GM12878 (cell line): Measurements from ENCODE around the gene NGB. TPM values are rescaled to one million over a fixed set of nuclear protein-coding genes. Genes with fewer than 3 reads are reported as not detected.

Experiments
- ATAC-seq: fragments of 200-7000 bp; cut with Tn5 transposase; 3 replicates; pipeline ENCODE4 v1.9.1; 2020; ENCODE audit warnings: mild to moderate bottlenecking, moderate library complexity
- BruUV-seq: library from RNA; stranded (reverse); fragments of 400-500 nt; replicated peaks from 2 replicates; lab custom pipeline; 2021; lab: Mats Ljungman, UMichigan
- CTCF ChIA-PET: fragments of 300-600 bp; sonication (Branson Sonifier 250); formaldehyde crosslinking; extraction: SDS; loops from one replicate; lab custom pipeline; 2021; ENCODE audit warnings: inconsistent platforms; lab: Yijun Ruan, JAX
- POLR2A ChIA-PET: fragments of 350-600 bp; formaldehyde crosslinking; extraction: SDS; loops from one replicate; lab custom pipeline; 2021; ENCODE audit warnings: inconsistent platforms; lab: Charles Lee
- RAD21 ChIA-PET: fragments of 300-600 bp; sonication (Branson Sonifier 250); formaldehyde crosslinking; loops from one replicate; lab custom pipeline; 2023; ENCODE audit warnings: antibody characterized with exemption; ENCODE audit not compliant: unreplicated experiment; lab: Charles Lee
- SMC1A ChIA-PET: fragments of 300-600 bp; sonication (Branson Sonifier 250); formaldehyde crosslinking; loops from one replicate; lab custom pipeline; 2023; ENCODE audit not compliant: unreplicated experiment, uncharacterized antibody; lab: Charles Lee
- DNase-seq: peaks from one replicate; pipeline ENCODE4 v3.0.0-alpha.2; 2011; ENCODE audit warnings: low read depth, low spot score
- FAIRE-seq: peaks from 3 replicates; lab custom pipeline; 2011; peaks lifted over from hg19 to GRCh38; lab: Jason Lieb, UNC
- H2AFZ ChIP-seq: 2 replicates; pipeline ENCODE4 v1.6.0; 2011; ENCODE audit warnings: low read depth, low read length, control low read depth; ENCODE audit not compliant: control insufficient read depth
- H3K27ac ChIP-seq: 2 replicates; pipeline ENCODE4 v1.5.1; 2011; ENCODE audit warnings: control low read depth; ENCODE audit not compliant: control insufficient read depth, insufficient read depth
- H3K27me3 ChIP-seq, 2 experiments: replicated peaks in 1 of 2; 2 replicates each; pipeline versions ENCODE4 v1.6.0 to v1.6.1; 2011; ENCODE audit warnings: low read length in 1 of 2; ENCODE audit not compliant: control insufficient read depth in 2 of 2, insufficient read depth in 2 of 2
- H3K36me3 ChIP-seq, 2 experiments: 2 replicates each; pipeline ENCODE4 v1.5.1; 2011; ENCODE audit warnings: low read length in 1 of 2; ENCODE audit not compliant: control insufficient read depth in 2 of 2, insufficient read depth in 2 of 2
- H3K4me1 ChIP-seq: 2 replicates; pipeline ENCODE4 v1.6.1; 2011; ENCODE audit warnings: mild to moderate bottlenecking, low read length, moderate library complexity, mixed read lengths; ENCODE audit not compliant: control insufficient read depth, insufficient read depth
- H3K4me2 ChIP-seq: 2 replicates; pipeline ENCODE4 v1.6.0; 2011; ENCODE audit warnings: control low read depth; ENCODE audit not compliant: control insufficient read depth, insufficient read depth
- H3K4me3 ChIP-seq: fragments of 200-600 bp; sonication (generic); 2 replicates; pipeline ENCODE4 v1.5.1; 2016
- H3K79me2 ChIP-seq: 2 replicates; pipeline ENCODE4 v1.6.0; 2011; ENCODE audit warnings: low read length; ENCODE audit not compliant: control insufficient read depth, insufficient read depth
- H3K9ac ChIP-seq: 2 replicates; pipeline ENCODE4 v1.8.0; 2011; ENCODE audit warnings: low read length, control low read depth, mixed read lengths; ENCODE audit not compliant: control insufficient read depth, insufficient read depth
- H3K9me3 ChIP-seq: replicated peaks from 3 replicates; pipeline ENCODE4 v1.5.1; 2011; ENCODE audit warnings: mild to moderate bottlenecking, low read length; ENCODE audit not compliant: control insufficient read depth, insufficient read depth
- H4K20me1 ChIP-seq: 2 replicates; pipeline ENCODE4 v1.6.0; 2011; ENCODE audit not compliant: control insufficient read depth, insufficient read depth
- ASH2L ChIP-seq: fragments of 300-600, 200-600 bp; sonication (generic); IDR thresholded peaks from 2 replicates; pipeline ENCODE4 v1.6.1; 2017; ENCODE audit warnings: low read depth, mild to moderate bottlenecking, borderline replicate concordance
- CEBPB ChIP-seq, 2 experiments: fragments of 150-350 bp in 1 of 2; IDR thresholded peaks; 2 replicates each; pipeline ENCODE4 v1.6.1; 2012 to 2014; ENCODE audit warnings: low read depth in 2 of 2, low read length in 2 of 2, borderline replicate concordance in 1 of 2, inconsistent platforms in 1 of 2
- ESRRA ChIP-seq: IDR thresholded peaks from 2 replicates; pipeline ENCODE4 v1.6.1; 2012; ENCODE audit warnings: mild to moderate bottlenecking, low read length, improper control_type of control experiment
- MEF2B ChIP-seq: fragments of 450-650 bp; IDR thresholded peaks from 2 replicates; pipeline ENCODE4 v1.6.1; 2018; ENCODE audit warnings: mild to moderate bottlenecking, moderate library complexity; ENCODE audit not compliant: partially characterized antibody, poor library complexity, severe bottlenecking
- PML ChIP-seq: IDR thresholded peaks from 2 replicates; pipeline ENCODE4 v1.6.1; 2012; ENCODE audit warnings: low read length, inconsistent platforms
- SIN3A ChIP-seq: IDR thresholded peaks from 2 replicates; pipeline ENCODE4 v1.6.1; 2012; ENCODE audit warnings: low read depth, low read length, improper control_type of control experiment
- STAT3 ChIP-seq: IDR thresholded peaks from 2 replicates; pipeline ENCODE4 v1.6.1; 2011; ENCODE audit warnings: low read depth, low read length, improper control_type of control experiment
- TBL1XR1 ChIP-seq: IDR thresholded peaks from 2 replicates; pipeline ENCODE4 v1.6.1; 2012; ENCODE audit warnings: low read depth, low read length, improper control_type of control experiment
- TCF7 ChIP-seq: IDR thresholded peaks from 2 replicates; pipeline ENCODE4 v1.6.1; 2014; ENCODE audit warnings: antibody characterized with exemption, borderline replicate concordance
- ZNF217 ChIP-seq: fragments of 450-650 bp; IDR thresholded peaks from 2 replicates; pipeline ENCODE4 v1.6.1; 2017; ENCODE audit warnings: antibody characterized with exemption, mild to moderate bottlenecking
- WGBS: methylation state at CpG from one replicate; pipeline ENCODE4 v1.1.6; 2016; ENCODE audit warnings: low lambda C conversion rate; ENCODE audit not compliant: insufficient replicate concordance, insufficient coverage; ENCODE audit errors: missing lambda C conversion rate; 5-methylcytosine and 5-hydroxymethylcytosine counted together
- in situ Hi-C: fragments of 300-500 bp; cut with MboI; formaldehyde crosslinking; loops from 9 replicates; pipeline ENCODE4 v1.14.3; 2018; ENCODE audit warnings: mixed read lengths
- intact Hi-C: fragments of 100-400 bp; cut with micrococcal nuclease; formaldehyde crosslinking; loops from one replicate; pipeline ENCODE4 v1.14.2; 2022; ENCODE audit not compliant: unreplicated experiment
- polyA plus RNA-seq, 11 experiments: library from polyadenylated mRNA; depleted of rRNA in 4 of 11; unstranded in 6 of 11; stranded (reverse) in 5 of 11; fragments of >200 nt; fragmentation: Nextera tagmentation in 4 of 11; fragmentation: Illumina TruSeq in 1 of 11; extraction: Ambion mirVana in 4 of 11; extraction: Trizol in 1 of 11; gene quantifications; 1 replicate in 1 of 11; 2 replicates in 10 of 11; pipeline versions ENCODE4 v1.2.1 to v1.2.3, GENCODE V29; 2011 to 2016; ENCODE audit warnings: inconsistent platforms in 2 of 11, missing spikeins in 2 of 11, low read depth in 1 of 11
- total RNA-seq, 4 experiments: library from RNA; depleted of rRNA in 3 of 4; stranded (reverse); fragments of >200 nt in 3 of 4; fragmentation: Illumina TruSeq in 1 of 4; extraction: Trizol in 1 of 4; gene quantifications; 2 replicates each; pipeline versions ENCODE4 v1.2.1 to v1.2.3, GENCODE V29; 2013 to 2021
- TF ChIP-seq, protein P1 (sequence below): fragments of 450-650 bp; conservative IDR thresholded peaks from 2 replicates; pipeline ENCODE4 v1.6.1; 2017; ENCODE audit warnings: mild to moderate bottlenecking, moderate library complexity
- TF ChIP-seq, protein P2 (sequence below): fragments of 450-650 bp; IDR thresholded peaks from 2 replicates; pipeline ENCODE4 v1.6.1; 2017; ENCODE audit warnings: mild to moderate bottlenecking, low read depth, inconsistent platforms; ENCODE audit not compliant: poor library complexity, severe bottlenecking
- TF ChIP-seq, protein P3 (sequence below): fragments of 450-650 bp; IDR thresholded peaks from 2 replicates; pipeline ENCODE4 v1.6.1; 2017; ENCODE audit warnings: borderline replicate concordance
- TF ChIP-seq, protein P4 (sequence below): fragments of 450-650 bp; formaldehyde crosslinking; IDR thresholded peaks from 2 replicates; pipeline ENCODE4 v1.4.0; 2020; ENCODE audit warnings: mild to moderate bottlenecking, moderate library complexity

Gene NGB
- total and polyA plus RNA-seq, 10 of the 15 experiments (the other 5 are each of a cell fraction or from before 2014, with no cell fraction given) = 0.19 TPM; not detected in 9

DNA sequence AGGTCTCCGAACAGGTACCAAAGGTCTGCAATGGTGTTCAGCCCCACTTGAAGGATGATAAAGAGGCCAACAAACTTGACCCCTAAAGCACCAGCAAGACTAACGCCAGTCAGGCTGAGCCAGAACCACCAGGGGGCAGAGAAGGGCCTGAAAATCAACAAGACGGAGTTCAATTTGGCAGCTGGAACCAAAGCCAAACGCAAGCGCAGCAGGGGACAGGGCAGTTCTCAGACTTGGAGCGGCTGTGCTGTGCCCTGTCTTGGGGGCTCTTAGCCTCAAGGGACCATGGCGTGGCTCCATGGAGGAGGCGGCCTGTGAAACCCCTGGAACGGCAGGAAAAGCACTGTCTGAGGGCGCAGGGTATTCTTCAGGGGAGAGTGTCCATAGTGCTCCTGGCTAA is 30.1 kb upstream of the NGB start (continued):
- TF ChIP-seq, protein P1, sequence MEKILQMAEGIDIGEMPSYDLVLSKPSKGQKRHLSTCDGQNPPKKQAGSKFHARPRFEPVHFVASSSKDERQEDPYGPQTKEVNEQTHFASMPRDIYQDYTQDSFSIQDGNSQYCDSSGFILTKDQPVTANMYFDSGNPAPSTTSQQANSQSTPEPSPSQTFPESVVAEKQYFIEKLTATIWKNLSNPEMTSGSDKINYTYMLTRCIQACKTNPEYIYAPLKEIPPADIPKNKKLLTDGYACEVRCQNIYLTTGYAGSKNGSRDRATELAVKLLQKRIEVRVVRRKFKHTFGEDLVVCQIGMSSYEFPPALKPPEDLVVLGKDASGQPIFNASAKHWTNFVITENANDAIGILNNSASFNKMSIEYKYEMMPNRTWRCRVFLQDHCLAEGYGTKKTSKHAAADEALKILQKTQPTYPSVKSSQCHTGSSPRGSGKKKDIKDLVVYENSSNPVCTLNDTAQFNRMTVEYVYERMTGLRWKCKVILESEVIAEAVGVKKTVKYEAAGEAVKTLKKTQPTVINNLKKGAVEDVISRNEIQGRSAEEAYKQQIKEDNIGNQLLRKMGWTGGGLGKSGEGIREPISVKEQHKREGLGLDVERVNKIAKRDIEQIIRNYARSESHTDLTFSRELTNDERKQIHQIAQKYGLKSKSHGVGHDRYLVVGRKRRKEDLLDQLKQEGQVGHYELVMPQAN = no peak
- TF ChIP-seq, protein P2, sequence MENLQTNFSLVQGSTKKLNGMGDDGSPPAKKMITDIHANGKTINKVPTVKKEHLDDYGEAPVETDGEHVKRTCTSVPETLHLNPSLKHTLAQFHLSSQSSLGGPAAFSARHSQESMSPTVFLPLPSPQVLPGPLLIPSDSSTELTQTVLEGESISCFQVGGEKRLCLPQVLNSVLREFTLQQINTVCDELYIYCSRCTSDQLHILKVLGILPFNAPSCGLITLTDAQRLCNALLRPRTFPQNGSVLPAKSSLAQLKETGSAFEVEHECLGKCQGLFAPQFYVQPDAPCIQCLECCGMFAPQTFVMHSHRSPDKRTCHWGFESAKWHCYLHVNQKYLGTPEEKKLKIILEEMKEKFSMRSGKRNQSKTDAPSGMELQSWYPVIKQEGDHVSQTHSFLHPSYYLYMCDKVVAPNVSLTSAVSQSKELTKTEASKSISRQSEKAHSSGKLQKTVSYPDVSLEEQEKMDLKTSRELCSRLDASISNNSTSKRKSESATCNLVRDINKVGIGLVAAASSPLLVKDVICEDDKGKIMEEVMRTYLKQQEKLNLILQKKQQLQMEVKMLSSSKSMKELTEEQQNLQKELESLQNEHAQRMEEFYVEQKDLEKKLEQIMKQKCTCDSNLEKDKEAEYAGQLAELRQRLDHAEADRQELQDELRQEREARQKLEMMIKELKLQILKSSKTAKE = no peak
- TF ChIP-seq TCF7 (no peak), CEBPB (IDR thresholded peaks at IDR 0.05; ENCODE audit: borderline replicate concordance in 1 of 2, low read depth in 2 of 2, low read length in 2 of 2) (no peak), ZNF217 (no peak)

DNA sequence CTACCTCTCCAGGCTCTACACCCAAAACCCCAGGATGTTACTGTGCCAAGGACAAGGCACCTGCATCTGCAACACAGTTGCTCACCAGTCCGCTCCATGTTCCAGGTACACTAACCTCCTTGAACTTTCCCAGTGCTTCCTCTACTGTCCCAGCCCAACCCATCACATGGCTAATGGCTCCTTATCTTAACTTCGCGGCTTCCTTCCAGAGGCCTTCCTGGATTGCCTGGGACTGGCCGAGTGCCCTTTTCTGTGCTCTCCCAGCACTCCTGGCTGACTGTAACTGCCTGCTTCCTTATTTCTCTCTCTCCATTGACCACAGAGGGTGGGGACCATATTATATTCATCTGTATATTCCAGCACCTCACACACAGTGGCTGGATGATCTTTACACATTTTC is 28.8 kb upstream of the NGB start:
- ChIA-PET POLR2A (no interaction called here), CTCF (interaction anchor here (1.4 to 8.6 kb wide), 3 partner anchors 14 to 254 kb away, joined by 5 to 158 read pairs (median 13); no protein-coding TSS in a partner anchor), RAD21 (no interaction called here)
- H3K4me3 ChIP-seq = no peak overlapping the region
- no peaks in the 10 kb centered on the region for H3K27me3 ChIP-seq
- no peaks in the 10 kb centered on the region for H4K20me1 ChIP-seq
- BruUV-seq = no TSS peak
- ATAC-seq (no peak), DNase-seq (no peak)
- no peak overlapping the region for H3K27ac ChIP-seq
- H3K4me2 ChIP-seq = no peak overlapping the region
- H3K9me3 ChIP-seq = no peaks in the 10 kb centered on the region
- intact Hi-C loops = no loop called here
- no peak overlapping the region for H3K9ac ChIP-seq
- H3K79me2 ChIP-seq = no peaks in the 10 kb centered on the region
- WGBS = 95% methylated on average over 4 of the region's 4 CpGs
- no peaks in the 10 kb centered on the region for H3K4me1 ChIP-seq
- in situ Hi-C loops = no loop called here
- TF ChIP-seq TBL1XR1 (no peak), SIN3A (no peak), STAT3 (no peak), MEF2B (no peak), PML (no peak), ASH2L (no peak), ESRRA (no peak)
- TF ChIP-seq, protein P3, sequence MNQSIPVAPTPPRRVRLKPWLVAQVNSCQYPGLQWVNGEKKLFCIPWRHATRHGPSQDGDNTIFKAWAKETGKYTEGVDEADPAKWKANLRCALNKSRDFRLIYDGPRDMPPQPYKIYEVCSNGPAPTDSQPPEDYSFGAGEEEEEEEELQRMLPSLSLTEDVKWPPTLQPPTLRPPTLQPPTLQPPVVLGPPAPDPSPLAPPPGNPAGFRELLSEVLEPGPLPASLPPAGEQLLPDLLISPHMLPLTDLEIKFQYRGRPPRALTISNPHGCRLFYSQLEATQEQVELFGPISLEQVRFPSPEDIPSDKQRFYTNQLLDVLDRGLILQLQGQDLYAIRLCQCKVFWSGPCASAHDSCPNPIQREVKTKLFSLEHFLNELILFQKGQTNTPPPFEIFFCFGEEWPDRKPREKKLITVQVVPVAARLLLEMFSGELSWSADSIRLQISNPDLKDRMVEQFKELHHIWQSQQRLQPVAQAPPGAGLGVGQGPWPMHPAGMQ = no peak
- TF ChIP-seq, protein P4, sequence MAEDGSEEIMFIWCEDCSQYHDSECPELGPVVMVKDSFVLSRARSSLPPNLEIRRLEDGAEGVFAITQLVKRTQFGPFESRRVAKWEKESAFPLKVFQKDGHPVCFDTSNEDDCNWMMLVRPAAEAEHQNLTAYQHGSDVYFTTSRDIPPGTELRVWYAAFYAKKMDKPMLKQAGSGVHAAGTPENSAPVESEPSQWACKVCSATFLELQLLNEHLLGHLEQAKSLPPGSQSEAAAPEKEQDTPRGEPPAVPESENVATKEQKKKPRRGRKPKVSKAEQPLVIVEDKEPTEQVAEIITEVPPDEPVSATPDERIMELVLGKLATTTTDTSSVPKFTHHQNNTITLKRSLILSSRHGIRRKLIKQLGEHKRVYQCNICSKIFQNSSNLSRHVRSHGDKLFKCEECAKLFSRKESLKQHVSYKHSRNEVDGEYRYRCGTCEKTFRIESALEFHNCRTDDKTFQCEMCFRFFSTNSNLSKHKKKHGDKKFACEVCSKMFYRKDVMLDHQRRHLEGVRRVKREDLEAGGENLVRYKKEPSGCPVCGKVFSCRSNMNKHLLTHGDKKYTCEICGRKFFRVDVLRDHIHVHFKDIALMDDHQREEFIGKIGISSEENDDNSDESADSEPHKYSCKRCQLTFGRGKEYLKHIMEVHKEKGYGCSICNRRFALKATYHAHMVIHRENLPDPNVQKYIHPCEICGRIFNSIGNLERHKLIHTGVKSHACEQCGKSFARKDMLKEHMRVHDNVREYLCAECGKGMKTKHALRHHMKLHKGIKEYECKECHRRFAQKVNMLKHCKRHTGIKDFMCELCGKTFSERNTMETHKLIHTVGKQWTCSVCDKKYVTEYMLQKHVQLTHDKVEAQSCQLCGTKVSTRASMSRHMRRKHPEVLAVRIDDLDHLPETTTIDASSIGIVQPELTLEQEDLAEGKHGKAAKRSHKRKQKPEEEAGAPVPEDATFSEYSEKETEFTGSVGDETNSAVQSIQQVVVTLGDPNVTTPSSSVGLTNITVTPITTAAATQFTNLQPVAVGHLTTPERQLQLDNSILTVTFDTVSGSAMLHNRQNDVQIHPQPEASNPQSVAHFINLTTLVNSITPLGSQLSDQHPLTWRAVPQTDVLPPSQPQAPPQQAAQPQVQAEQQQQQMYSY (CRISPR knock-in tag) = no peak
- TF ChIP-seq, all 136 proteins: peak for 0
- Histone ChIP-seq H3K36me3 (peaks cover 0 to 4% of the 10 kb centered on the region in 2 experiments; a peak in 1 of 4 replicates), H2AFZ (no peak overlapping the region)
- no peak for FAIRE-seq
- SMC1A ChIA-PET = interaction anchor here (2.4 kb wide), 1 partner anchor 16 kb away, joined by 21 read pairs; no protein-coding TSS in a partner anchor
